GOT3 (cell line): ENCODE results near the gene POLR3E.
"Not testable (repeated sequence)": the region's sequence is repeated elsewhere in the genome, so short reads cannot be mapped to it uniquely, and the experiment has no call there.

Experiments
- DNase-seq: peaks from one replicate; lab custom pipeline; 2025; ENCODE audit warnings: mixed read lengths; lab: John Stamatoyannopoulos, UW

POLR3E gene

DNA sequence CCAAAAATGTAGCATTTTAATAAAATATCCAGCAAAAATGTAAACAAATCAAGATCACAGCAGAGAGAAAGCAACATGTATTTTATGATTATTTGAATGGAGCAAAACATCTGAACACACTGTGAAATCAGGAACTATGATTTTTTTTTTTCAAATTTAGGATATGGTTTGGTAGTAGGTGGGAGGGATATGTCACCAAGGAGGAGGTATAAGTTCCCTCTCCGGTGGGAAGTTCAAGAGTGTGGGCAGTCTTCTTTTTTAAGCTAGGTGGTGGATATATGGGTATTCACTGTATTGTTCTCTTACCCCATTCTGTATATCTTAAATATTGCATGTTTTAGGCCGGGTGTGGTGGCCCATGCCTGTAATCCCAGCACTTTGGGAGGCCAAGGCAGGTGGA lies 67.0 kb downstream of the POLR3E start:
- DNase-seq, result no peak

DNA sequence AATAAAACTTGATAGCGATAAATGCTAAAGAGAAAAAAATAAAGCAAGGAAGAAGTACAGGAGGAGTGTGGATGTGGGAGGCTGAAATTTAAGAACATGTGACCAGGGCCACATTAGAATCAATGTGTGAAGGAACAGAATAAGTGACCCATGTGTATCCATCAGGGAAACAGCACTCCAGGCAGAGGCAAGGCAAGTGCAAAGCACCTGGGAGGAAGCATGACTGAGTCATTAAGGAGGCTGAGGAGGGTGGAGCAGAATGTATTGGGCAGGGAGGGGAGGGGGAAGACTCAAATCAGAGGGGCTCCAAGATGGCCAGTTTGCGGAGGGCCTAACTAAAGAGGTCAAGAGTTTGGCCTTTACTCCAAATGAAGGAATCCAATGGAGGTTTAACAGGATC lies 69.2 kb downstream of the POLR3E start:
- DNase-seq, result no peak

DNA sequence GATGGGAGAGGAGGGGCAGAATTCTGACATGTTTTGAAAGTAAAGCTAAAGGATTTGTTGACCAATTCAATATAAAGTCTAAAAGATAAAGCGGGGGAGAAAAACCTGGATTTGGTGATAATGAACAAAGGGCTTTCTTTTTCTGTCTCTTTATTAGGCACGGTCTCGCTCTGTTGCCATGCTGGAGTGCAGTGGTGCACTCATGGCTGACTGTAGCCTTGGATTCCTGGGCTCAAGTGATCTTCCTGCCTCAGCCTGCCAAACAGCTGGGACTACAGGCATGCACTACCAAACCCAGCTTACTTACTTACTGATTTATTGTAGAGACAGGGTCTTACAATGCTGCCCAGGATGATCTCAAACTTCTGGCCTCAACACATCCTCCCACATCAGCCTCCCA lies 69.7 kb downstream of the POLR3E start:
- DNase-seq, result no peak

DNA sequence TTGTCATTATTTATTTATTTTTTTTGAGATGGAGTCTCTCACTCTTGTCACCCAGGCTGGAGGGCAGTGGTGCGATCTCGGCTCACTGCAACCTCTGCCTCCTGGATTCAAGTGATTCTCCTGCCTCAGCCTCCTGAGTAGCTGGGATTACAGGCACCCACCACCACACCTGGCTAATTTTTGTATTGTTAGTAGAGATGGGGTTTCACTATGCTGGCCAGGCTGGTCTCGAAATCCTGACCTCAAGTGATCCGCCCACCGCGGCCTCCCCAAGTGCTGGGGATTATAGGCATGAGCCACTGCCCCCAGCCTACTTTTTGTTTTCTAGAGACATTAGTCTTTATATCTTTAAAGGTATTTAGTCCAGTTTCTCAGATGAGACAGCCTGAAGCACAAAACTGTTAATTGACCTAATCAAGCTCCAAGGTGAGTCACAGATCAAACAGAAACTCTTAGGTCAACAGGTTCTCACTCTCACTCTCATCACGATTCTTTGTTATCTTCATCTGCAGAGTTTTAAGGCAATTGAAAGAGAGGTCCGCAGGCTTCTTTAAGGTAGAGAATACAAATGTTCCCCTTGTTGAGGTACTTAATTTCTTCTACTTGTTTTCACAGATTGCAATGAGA lies 71.1 kb downstream of the POLR3E start:
- DNase-seq, result not testable (repeated sequence)

DNA sequence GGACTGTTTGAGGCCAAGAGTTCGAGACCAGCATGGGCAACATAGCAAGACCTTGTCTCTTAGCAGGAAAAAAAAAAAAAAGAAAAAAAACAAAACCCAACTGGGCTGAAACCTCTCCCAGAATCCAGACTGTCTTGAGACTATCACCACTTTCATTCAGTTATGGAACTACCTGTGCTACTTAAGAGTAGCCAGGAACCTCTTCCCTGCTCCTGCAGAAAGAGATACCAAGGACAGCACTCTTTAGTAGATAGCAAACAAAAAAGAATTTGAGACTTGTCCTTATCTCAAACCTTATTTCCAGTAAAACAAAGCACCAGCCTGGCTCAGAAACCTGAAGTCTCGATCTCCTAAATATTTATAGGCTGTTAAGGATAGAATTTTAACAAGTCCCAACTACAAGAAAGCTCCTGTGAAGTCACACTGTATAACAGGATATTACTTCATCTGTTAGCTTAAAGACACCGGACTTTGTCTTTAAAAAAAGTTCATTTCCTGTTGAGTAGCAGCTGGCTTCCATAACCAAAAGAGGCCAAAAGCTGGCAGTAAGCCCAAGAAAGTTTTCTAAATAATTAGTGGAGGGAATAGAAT lies 72.1 kb downstream of the POLR3E start:
- DNase-seq, result no peak

DNA sequence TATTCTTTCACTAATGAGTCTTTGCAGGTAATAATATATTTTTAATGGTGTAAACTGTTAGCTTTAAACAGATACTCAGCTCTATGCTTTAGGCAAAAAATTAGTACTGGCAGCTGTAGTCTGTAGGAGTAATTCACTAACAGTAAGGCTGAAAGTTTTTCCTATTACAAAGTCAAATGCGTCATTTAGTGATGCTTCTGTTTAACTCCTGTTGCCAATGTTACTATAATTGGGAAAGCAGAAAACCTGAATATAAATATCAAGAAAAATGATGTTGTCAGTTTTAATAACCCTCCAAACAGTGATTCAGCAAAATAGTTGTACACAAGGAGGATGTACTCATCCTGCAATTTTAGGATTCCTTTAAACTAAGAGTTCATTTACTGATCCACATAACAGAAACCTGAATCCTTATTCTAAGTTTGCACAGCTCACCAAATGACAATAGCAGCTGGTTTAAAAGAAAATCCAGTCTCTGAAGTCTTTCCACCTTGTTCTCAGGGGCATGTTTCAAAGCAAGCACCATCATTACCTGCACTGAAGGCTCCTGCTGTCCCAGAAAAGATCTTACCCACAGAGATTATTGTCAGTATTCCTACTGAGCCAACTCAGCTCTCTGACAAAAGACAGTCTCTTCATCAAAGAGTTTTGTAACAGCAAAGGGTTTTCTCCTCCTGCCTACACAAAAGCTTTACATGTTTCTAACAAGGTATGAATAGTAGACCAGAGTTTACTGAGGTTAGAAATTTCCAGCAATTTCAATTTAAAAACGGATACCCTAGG lies 73.0 kb downstream of the POLR3E start:
- no peak for DNase-seq

DNA sequence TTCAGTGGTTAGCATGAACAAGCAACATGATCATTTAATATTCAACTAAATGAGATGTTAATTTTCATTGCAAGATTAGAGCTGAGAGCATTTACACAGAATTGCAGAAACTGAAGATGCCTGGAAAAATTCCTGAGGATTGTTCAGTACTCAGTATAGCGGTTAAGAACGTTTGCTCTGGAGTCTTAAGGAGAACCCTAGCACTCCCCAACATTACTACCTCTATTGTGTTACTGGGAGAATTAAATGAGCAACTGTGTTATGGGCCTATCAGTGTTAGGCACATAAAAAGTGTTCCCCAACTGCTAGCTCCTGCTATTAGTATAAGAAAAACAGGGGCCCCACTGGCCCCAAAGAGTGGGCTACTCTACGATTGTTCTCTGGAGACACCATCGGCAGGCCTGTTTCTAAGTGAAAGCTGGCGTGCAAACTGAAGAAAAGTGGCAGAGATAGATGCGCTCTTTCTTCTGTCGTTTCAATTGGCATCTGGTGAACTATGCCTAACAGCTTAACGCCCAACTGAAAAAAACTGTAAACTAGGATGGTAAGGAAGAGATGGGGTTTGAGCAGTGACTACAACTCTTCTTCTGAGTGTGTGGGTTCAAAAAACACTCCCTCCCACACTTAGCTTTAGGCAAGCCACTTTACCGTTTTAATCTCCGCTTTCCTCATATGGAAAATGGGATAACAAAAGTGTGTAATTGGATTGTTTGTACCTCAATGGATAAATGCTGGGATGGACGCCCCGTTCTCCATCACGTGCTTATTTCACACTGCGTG lies 75.9 kb downstream of the POLR3E start:
- no peak for DNase-seq

DNA sequence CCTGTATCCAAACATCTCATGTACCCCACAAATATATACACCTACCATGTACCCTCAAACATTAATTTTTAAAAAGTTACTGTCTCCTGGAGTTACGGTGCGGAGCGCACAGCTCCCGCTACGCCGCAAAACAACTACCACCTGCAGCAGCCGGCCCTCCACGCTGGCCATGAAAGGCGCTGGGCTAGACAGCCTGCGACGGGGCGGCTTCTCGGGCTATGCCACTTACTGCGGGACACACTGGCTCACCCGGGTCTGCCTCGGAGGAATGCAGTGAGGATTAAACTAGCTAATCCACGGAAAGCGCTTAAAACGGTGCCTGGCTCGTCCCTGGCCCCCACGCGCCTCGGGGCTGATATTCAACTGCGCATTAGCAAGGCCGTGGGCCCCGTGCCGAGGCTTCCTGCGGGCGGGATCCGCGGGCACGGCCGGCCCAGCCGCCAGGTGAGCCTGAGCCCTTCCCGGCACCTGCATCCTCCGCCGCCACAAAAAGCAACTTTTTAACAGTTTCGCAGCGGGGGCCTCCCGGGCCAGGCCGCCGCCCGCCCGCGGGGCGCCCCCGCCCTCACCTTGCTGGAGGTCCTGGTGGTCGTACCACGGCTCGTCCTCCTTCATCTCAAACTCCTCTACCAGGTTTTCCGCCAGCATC lies 76.6 kb downstream of the POLR3E start:
- DNase-seq, result no peak

DNA sequence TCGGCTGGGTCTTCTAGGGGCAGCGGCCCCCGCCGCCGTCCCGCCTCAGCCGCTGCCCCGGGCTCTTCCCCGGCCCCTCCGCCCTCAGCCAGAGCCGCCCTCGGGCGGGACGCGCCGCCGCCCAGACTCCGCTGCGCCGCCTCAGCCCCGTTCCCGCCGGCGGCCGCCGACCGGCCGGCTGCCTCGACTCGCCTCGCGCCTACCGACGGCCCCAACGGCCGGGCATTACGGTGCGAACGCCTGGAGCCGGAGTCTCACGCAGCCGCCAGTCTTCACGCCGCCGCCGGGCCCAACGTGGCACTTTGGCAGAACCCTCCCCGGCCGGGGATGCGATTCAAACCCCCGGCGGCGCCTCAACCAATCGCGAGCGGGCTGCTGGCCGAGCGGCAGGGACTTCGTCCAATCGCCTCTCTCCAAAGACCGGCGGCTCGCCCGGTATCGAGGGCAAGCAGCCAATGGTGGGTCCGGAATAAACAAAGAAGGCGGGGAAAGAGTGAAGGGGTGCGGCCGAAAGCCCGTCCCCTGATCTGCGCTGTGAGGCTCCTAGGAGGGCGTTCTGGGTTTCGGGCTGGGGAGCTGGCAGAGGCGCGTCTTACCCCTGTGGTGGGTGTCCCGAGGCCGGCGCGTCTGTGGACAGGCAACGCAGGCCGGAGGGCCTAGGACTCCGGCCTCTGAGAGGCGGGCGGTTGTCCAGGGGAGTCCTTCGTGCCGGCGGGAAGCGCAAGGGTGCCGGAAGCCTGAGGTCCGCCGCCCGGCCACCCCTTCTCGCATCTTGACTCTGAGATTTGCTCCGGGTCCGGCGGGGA lies 77.3 kb downstream of the POLR3E start, which contains the start of gene CDR2:
TSS of gene CDR2 (minus strand) at position 309 of the 806 bp plus-strand sequence. CDS start 310 bp downstream, outside the sequence.
- peak; percentile 91 for DNase-seq

DNA sequence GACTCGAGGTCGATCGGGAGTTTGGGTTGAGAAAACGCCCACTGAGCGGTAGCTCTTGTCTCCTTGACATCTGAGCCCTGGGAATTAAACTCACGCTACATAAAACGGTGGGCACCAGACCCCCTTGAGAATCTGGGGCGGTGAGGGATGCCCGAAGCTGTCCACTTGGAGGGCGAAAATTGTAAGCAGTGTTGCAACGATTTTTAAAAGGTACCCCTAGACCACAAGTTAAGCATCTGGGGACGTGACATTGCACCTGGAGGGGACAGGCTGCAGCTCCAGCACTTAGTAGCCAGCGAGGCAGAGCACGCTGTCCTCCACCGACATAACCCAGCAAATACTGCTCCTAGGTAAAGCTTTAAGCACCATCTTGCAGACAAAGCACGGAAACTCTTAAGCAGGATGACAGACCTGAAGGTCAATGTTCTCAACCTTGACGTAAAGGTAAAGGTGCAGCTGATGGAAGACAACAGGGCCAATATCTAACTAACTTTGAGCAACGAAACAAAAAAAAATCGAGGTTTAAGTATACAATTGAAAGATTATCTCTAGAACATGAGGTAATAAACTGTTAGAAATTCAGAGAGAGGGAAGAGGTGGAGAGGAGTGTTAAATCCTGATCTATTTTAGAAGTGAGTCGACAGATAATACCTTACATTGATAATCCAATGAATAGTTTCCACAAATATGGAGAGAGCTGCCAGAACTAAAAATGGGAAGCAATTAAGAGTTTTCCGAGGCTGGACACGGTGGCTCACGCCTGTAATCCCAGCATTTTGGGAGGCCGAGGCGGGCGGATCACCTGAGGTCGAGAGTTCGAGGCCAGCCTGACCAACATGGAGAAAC lies 78.1 kb downstream of the POLR3E start:
- DNase-seq, result no peak

DNA sequence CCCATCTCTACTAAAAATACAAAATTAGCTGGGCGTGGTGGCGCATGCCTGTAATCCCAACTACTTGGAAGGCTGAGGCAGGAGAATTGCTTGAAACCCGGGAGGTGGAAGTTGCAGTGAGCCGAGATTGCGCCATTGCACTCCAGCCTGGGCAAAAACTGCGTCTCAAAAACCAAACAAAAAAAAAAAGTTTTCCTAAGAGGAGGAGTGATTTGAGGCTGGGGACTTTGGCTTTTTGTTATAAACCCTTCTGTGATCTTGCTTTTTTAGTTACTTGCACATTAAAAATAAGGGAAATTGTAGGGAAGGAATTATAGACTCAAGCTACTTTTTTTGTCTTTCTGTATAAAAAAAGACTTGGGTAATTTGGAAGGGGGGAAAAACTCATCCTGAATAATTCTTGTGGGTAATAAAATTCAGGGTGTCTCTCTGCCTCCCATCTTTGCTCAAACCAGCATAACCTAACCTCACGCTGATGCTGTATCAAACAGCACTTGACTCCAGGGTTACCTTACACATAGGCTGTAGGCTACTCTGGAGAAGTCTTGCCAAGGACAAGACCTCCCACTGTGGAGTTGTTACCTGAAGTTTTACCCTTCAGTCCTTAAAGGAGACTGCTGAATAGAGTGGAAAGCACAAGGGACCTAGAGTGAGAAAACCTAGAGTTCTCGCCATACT lies 78.9 kb downstream of the POLR3E start:
- DNase-seq, result no peak

DNA sequence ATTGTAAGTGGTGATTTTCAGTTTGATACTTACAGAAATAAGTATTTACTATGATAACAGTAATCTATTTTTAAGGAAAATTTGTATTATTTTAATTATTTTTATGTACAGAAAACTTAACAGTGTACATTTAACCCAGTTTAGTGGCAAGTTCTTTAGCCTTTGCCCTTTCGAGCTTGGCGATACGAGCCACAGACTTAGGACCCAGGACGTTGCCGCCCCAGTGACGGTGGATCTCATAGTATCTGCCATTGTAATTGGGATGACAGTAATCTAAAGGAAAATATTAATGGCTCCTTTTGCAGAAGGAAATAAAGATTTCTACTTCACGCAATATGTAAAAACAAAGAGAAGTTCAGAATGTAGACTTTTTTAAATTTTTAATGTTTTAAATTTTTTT lies 82.4 kb downstream of the POLR3E start:
- no peak for DNase-seq

DNA sequence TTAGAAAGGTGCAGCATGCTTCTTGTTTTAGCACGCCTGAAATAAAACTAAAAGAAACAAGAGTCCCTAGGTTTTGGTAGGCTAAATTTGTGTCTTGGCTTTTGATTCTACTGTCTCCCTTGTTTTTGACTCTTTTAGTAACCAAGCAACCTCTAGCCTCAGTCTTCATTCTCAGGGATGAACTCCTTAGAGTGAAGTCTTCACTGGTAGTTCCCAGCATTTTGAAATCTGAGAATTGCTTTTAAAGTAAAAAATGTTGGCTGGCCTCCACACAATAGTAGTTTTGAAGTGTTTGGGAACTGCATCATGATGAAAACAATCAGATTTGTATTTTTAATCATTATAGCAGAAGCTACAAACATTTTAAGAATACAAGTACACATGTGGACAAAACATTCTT lies 83.3 kb downstream of the POLR3E start:
- no peak for DNase-seq

DNA sequence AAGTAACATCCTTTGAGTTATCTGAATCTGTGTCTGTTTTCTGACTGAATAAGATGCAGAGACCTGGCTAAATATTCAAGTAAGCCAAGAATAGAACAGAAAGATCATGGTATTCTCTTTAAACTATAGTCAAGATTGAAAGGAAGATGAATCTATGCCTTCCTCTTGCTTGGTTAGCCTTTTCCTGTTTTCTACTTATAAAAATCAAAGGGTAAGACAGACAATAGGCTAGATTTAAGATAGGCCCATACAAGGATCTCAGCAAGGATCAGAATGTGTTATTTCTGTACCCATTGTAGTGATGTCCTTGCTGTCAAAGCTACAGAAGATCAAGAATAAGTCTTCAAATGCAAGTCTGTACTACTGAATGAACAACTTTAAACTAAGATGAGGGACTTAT lies 84.2 kb downstream of the POLR3E start:
- no peak for DNase-seq

DNA sequence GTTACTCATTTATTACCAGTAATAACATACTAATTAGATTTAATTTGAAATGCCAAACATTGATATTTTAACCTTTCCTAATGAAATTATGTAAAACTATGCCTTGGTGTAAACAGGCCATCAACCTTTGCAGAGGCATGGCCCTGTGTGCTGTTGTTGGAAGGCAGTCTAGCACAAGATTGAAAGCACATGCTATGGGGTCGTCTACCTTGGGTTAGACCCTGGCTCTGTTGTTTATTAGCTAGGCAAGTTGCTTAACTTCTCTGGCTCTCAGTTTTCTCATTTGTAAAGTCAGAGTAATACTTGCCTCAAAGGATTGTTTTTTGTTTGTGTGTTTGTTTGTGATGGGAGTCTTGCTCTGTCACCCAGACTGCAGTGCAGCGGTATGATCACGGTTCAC lies 86.6 kb downstream of the POLR3E start:
- no peak for DNase-seq
